Mesodermal cell (in vitro differentiated cells): ENCODE data around the gene PLEKHH2.

Experiments used
- H3K27ac ChIP-seq: 2 replicates; pipeline ENCODE4 v1.7.0; 2013; ENCODE audit warnings: mild to moderate bottlenecking, low read depth, low read length, moderate library complexity; ENCODE audit not compliant: severe bottlenecking
- H3K36me3 ChIP-seq: 2 replicates; pipeline ENCODE4 v1.7.1; 2013; ENCODE audit warnings: mild to moderate bottlenecking, low read length, moderate library complexity; ENCODE audit not compliant: control insufficient read depth, insufficient read depth
- H3K4me1 ChIP-seq: one replicate; pipeline ENCODE4 v1.7.1; 2013; ENCODE audit warnings: mild to moderate bottlenecking, low read length; ENCODE audit not compliant: insufficient read depth, control insufficient read depth, poor library complexity, severe bottlenecking
- H3K4me3 ChIP-seq: 2 replicates; pipeline ENCODE4 v1.7.0; 2013; ENCODE audit warnings: low read length, control low read depth, mild to moderate bottlenecking; ENCODE audit not compliant: insufficient read depth, poor library complexity, severe bottlenecking; ENCODE audit errors: extremely low read depth
- H3K9me3 ChIP-seq: 2 replicates; pipeline ENCODE4 v1.7.1; 2013; ENCODE audit warnings: mild to moderate bottlenecking, low read length, moderate library complexity; ENCODE audit not compliant: control insufficient read depth
- WGBS, 2 experiments: methylation state at CpG; one replicate each; pipeline ENCODE4 v1.1.5; 2013; ENCODE audit warnings: missing lambda C conversion rate in 2 of 2; ENCODE audit not compliant: insufficient coverage in 2 of 2; 5-methylcytosine and 5-hydroxymethylcytosine counted together

Gene PLEKHH2

GRCh38 chr2:43763091-43763490, 126.0 kb downstream of the PLEKHH2 start:
- 83 to 100% methylated on average over 1 of the region's 2 CpGs for WGBS, 2 experiments
- Histone ChIP-seq H3K4me3 (no peak overlapping the region), H3K9me3 (no peaks in the 10 kb centered on the region), H3K27ac (no peak overlapping the region), H3K4me1 (peaks cover 14% of the 10 kb centered on the region), H3K36me3 (no peaks in the 10 kb centered on the region)

- Histone ChIP-seq H3K4me3 (no peak overlapping the region), H3K27ac (no peak overlapping the region), H3K36me3 (no peaks in the 10 kb centered on the region), H3K4me1 (peaks cover 5% of the 10 kb centered on the region), H3K9me3 (no peaks in the 10 kb centered on the region)
- 100% methylated on average over 1 of the region's 1 CpG; no CpG with 5 or more reads in 1 of the 2 experiments for WGBS, 2 experiments
These were observed 127.1 kb downstream of the PLEKHH2 start for GRCh38 chr2:43764086-43764705.

- Histone ChIP-seq H3K27ac (no peak overlapping the region), H3K4me1 (no peaks in the 10 kb centered on the region), H3K9me3 (no peaks in the 10 kb centered on the region), H3K36me3 (no peaks in the 10 kb centered on the region), H3K4me3 (no peak overlapping the region)
- 86 to 96% methylated on average over 3 to 4 of the region's 4 CpGs for WGBS, 2 experiments
These were observed 128.9 kb downstream of the PLEKHH2 start for GRCh38 chr2:43766006-43766405.

- Histone ChIP-seq H3K36me3 (no peaks in the 10 kb centered on the region), H3K9me3 (no peaks in the 10 kb centered on the region), H3K27ac (peak within 1 kb of the TSS; percentile 79), H3K4me3 (peak within 1 kb of the TSS; percentile 65), H3K4me1 (peaks cover 4% of the 10 kb centered on the region)
- WGBS, 2 experiments = 0 to 1% methylated on average over 20 to 23 of the region's 31 CpGs
These were observed 137.0 kb downstream of the PLEKHH2 start, which contains the start of gene DYNC2LI1 for GRCh38 chr2:43773876-43774613. TSS of gene DYNC2LI1 (plus strand) at chr2:43774039. CDS start at chr2:43774139, 100 bp downstream.

GRCh38 chr2:43774617-43775016, 137.6 kb downstream of the PLEKHH2 start:
- Histone ChIP-seq H3K27ac (no peak overlapping the region), H3K4me1 (peaks cover 4% of the 10 kb centered on the region), H3K36me3 (no peaks in the 10 kb centered on the region), H3K4me3 (peak overlapping the region; percentile 65), H3K9me3 (no peaks in the 10 kb centered on the region)
- WGBS, 2 experiments = 71% methylated on average over 1 of the region's 7 CpGs; no CpG with 5 or more reads in 1 of the 2 experiments

GRCh38 chr2:43776324-43776723, 139.3 kb downstream of the PLEKHH2 start:
- Histone ChIP-seq H3K27ac (no peak overlapping the region), H3K4me3 (no peak overlapping the region), H3K9me3 (no peaks in the 10 kb centered on the region), H3K4me1 (peaks cover 4% of the 10 kb centered on the region), H3K36me3 (no peaks in the 10 kb centered on the region)
- 100% methylated on average over 1 of the region's 1 CpG; no CpG with 5 or more reads in 1 of the 2 experiments for WGBS, 2 experiments

- Histone ChIP-seq H3K27ac (no peak overlapping the region), H3K9me3 (no peaks in the 10 kb centered on the region), H3K36me3 (no peaks in the 10 kb centered on the region), H3K4me1 (peaks cover 4% of the 10 kb centered on the region), H3K4me3 (no peak overlapping the region)
- WGBS, 2 experiments = 94% methylated on average over 3 of the region's 8 CpGs
These were observed 140.4 kb downstream of the PLEKHH2 start for GRCh38 chr2:43777306-43777926.

GRCh38 chr2:43778233-43778632, 141.2 kb downstream of the PLEKHH2 start:
- Histone ChIP-seq H3K4me3 (no peak overlapping the region), H3K27ac (no peak overlapping the region), H3K4me1 (peaks cover 4% of the 10 kb centered on the region), H3K36me3 (no peaks in the 10 kb centered on the region), H3K9me3 (no peaks in the 10 kb centered on the region)
- WGBS, 2 experiments = 88 to 89% methylated on average over 3 to 4 of the region's 8 CpGs

GRCh38 chr2:43787895-43788294, 150.8 kb downstream of the PLEKHH2 start:
- H3K36me3 ChIP-seq = no peaks in the 10 kb centered on the region
- H3K9me3 ChIP-seq = no peaks in the 10 kb centered on the region
- H3K4me1 ChIP-seq = no peaks in the 10 kb centered on the region
- no peak overlapping the region for H3K4me3 ChIP-seq
- H3K27ac ChIP-seq = no peak overlapping the region

GRCh38 chr2:43788646-43789045, 151.6 kb downstream of the PLEKHH2 start:
- no CpG with 5 or more reads among the region's 1 CpG for WGBS, 2 experiments
- Histone ChIP-seq H3K4me1 (no peaks in the 10 kb centered on the region), H3K9me3 (no peaks in the 10 kb centered on the region), H3K27ac (no peak overlapping the region), H3K4me3 (no peak overlapping the region), H3K36me3 (no peaks in the 10 kb centered on the region)

GRCh38 chr2:43790147-43790546, 153.1 kb downstream of the PLEKHH2 start:
- H3K36me3 ChIP-seq = no peaks in the 10 kb centered on the region
- H3K4me3 ChIP-seq = no peak overlapping the region
- H3K9me3 ChIP-seq = no peaks in the 10 kb centered on the region
- WGBS, 2 experiments = 83 to 100% methylated on average over 3 of the region's 5 CpGs
- H3K4me1 ChIP-seq = no peaks in the 10 kb centered on the region
- no peak overlapping the region for H3K27ac ChIP-seq
